ENCODE data around the gene ABCA2. TPM values are rescaled to one million over a fixed set of nuclear protein-coding genes. Genes with fewer than 3 reads are reported as not detected.

Gene ABCA2
- total RNA-seq, 1 donor from 2014 or later, result 62.4 TPM

DNA sequence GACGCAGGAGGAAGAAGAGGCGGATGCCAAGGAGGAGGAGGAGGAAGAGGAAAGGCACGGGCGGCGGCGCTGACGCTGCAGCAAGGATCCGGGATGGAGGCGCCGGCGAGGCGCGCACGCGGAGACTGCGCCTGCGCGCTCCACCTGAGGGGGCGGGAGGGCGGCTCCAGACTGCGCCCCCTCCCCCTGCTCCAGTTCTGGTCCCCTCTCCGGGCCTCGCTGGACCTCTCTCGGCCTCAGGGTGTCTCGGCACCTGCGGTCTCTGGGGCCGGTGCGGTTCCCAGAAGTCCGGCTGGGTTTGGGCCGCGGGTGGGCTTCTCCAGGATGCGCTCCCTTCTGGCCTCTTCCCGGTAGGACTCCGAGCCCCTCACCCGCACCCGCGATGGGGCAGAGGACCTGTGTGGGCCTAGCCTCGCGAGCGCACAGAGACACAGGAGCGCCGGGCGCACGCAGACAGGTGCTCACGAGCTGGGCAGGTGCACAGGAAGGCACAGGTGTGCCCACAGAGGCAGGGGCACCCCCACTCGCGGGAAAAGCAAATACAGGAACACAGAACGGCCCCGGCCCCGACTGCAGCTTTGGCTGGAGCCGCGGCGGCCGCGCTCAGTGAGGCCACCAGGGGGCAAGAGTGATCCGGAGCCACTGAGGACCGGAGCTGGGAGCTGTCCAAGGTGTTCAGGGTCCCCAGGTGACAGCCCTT, 18.2 kb upstream of the ABCA2 start, which contains the start of gene NPDC1:
NPDC1 (minus strand) TSS at position 90 of the 700 bp plus-strand sequence. CDS start 188 bp downstream, outside the sequence.
- H3K4me1 Mint-ChIP-seq (ENCODE audit: low read depth), result peaks cover 14% of the 10 kb centered on the region
- no peaks in the 10 kb centered on the region for H3K9me3 Mint-ChIP-seq (ENCODE audit: low read depth)
- H3K36me3 Mint-ChIP-seq (ENCODE audit: low read depth), result no peaks in the 10 kb centered on the region
- no peak within 1 kb of the TSS for H3K27ac Mint-ChIP-seq (ENCODE audit: unreplicated experiment)
- TF ChIP-seq, protein P1, sequence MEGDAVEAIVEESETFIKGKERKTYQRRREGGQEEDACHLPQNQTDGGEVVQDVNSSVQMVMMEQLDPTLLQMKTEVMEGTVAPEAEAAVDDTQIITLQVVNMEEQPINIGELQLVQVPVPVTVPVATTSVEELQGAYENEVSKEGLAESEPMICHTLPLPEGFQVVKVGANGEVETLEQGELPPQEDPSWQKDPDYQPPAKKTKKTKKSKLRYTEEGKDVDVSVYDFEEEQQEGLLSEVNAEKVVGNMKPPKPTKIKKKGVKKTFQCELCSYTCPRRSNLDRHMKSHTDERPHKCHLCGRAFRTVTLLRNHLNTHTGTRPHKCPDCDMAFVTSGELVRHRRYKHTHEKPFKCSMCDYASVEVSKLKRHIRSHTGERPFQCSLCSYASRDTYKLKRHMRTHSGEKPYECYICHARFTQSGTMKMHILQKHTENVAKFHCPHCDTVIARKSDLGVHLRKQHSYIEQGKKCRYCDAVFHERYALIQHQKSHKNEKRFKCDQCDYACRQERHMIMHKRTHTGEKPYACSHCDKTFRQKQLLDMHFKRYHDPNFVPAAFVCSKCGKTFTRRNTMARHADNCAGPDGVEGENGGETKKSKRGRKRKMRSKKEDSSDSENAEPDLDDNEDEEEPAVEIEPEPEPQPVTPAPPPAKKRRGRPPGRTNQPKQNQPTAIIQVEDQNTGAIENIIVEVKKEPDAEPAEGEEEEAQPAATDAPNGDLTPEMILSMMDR (IDR thresholded peaks at IDR 0.05), result peak; percentile 91
- H3K27me3 Mint-ChIP-seq (ENCODE audit: low read depth), result peaks cover 7% of the 10 kb centered on the region
- no peak for DNase-seq (ENCODE audit: low spot score)
- peak within 1 kb of the TSS; percentile 77 for H3K4me3 Mint-ChIP-seq (ENCODE audit: unreplicated experiment)

DNA sequence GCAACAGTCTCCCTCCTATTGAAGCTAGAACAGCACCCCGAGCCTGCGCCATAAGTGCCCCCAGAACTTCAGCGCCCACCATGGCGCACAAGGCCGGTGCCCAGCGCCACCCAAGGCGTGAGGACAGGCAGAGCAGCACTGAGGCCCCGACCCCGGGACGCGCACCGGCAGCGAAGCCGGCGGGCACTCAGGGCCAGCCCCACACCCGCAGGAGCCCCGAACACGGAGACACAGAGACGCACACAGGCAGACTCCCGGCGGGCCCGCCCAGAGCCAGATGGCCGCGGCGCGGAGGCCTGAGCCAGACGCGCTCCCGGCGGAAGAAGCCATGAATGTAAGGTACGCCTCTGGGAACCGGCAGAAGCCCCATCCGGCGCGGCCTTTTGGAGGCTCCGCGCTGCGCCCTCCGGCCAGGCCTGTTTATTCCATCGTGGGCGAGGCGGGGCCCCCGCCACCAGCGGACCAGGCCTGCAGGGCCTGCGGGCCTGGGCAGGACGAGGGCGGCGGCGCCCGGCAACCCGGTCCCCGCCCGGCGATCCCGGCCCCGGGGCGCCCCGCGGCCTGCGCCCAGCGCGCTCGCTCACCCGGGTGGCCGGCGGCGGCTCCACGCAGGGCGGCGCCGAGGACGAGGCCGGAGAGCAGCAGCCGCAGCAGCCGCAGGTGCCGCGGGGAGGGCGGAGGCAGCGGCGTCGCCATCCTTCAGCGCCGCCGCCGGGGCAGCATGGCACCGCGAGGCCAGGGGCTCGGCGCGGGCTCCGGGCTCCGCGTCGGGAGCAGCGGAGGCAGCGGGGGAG, 17.5 kb upstream of the ABCA2 start:
- no peak for DNase-seq (ENCODE audit: low spot score)
- peaks cover 14% of the 10 kb centered on the region for H3K4me1 Mint-ChIP-seq (ENCODE audit: low read depth)
- no peaks in the 10 kb centered on the region for H3K9me3 Mint-ChIP-seq (ENCODE audit: low read depth)
- peak overlapping the region; percentile 77 for H3K4me3 Mint-ChIP-seq (ENCODE audit: unreplicated experiment)
- TF ChIP-seq, protein P1 (IDR thresholded peaks at IDR 0.05), result no peak
- H3K27me3 Mint-ChIP-seq (ENCODE audit: low read depth), result peaks cover 7% of the 10 kb centered on the region
- H3K36me3 Mint-ChIP-seq (ENCODE audit: low read depth), result no peaks in the 10 kb centered on the region
- H3K27ac Mint-ChIP-seq (ENCODE audit: unreplicated experiment), result no peak overlapping the region

DNA sequence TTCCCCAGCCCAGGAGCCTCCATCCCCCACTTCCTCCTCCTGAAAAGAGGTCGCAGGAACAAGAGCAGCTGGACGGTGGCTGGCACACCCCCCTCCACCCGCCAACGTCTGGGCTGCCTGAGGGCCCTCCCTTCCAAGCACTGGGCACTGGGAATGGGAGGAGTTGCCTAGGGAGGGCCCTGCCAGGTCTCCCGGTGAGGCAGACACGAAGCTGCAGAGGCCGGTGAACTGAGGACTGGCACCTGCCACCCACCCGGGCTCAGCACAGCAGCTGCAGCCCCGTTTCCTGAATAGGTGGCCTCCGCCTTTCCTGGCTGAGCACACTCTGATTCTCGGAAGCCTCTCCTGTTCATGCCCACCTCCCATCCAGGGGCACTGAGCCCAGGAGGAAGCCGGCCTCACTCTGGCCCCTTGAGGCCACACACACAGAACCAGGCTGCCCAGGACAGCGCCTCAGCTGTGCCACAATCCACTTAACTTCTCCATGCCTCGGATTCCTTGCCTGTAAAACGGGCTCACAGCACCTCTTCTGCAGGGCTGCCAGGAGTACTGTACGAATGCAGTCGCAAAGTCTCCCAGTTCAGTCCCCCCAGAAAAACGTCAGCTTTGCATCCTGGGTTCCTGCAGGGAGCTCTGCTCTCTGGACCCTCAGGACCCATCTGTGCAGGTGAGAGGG, 16.6 kb upstream of the ABCA2 start:
- no peak for DNase-seq (ENCODE audit: low spot score)
- TF ChIP-seq, protein P1 (IDR thresholded peaks at IDR 0.05), result no peak
- H3K9me3 Mint-ChIP-seq (ENCODE audit: low read depth), result no peaks in the 10 kb centered on the region
- no peaks in the 10 kb centered on the region for H3K36me3 Mint-ChIP-seq (ENCODE audit: low read depth)
- peaks cover 3% of the 10 kb centered on the region for H3K27me3 Mint-ChIP-seq (ENCODE audit: low read depth)
- H3K27ac Mint-ChIP-seq (ENCODE audit: unreplicated experiment), result no peak overlapping the region
- H3K4me1 Mint-ChIP-seq (ENCODE audit: low read depth), result peaks cover 14% of the 10 kb centered on the region
- H3K4me3 Mint-ChIP-seq (ENCODE audit: unreplicated experiment), result peak overlapping the region; percentile 70

DNA sequence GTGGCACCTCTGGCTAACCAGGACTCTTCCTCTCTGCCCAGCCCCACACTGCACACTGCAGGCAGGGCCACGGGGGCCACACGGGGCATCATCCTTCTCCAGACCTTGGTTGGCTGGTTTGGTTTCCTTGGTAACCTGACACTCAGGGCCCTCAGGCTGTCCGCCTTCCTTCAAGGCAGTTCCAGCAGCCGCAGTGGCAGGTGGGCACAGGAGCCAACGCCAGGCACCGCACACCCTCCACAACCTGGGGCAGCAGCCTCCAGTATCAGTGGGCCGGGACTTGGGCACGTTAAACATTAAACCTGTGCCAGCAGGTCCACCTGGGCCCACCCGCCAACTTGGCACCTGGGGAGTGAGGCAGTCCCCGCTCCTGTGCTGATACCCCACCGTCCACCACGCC, 16.0 kb upstream of the ABCA2 start:
- no peaks in the 10 kb centered on the region for H3K36me3 Mint-ChIP-seq (ENCODE audit: low read depth)
- no peaks in the 10 kb centered on the region for H3K27me3 Mint-ChIP-seq (ENCODE audit: low read depth)
- no peaks in the 10 kb centered on the region for H3K9me3 Mint-ChIP-seq (ENCODE audit: low read depth)
- H3K4me1 Mint-ChIP-seq (ENCODE audit: low read depth), result peaks cover 14% of the 10 kb centered on the region
- no peak for DNase-seq (ENCODE audit: low spot score)
- TF ChIP-seq, protein P1 (IDR thresholded peaks at IDR 0.05), result no peak
- no peak overlapping the region for H3K27ac Mint-ChIP-seq (ENCODE audit: unreplicated experiment)
- H3K4me3 Mint-ChIP-seq (ENCODE audit: unreplicated experiment), result no peak overlapping the region

Measured in chondrocyte (in vitro differentiated cells).